DOHH2 (cell line): Measurements from ENCODE around the gene CMIP.
A peak's percentile ranks its signal among the peaks of the same experiment; 100 is the strongest.

Experiments
- H3F3A ChIP-seq: fragments of 200-600 bp; sonication (generic), shearing (Covaris generic); 2 replicates; pipeline ENCODE4 v1.6.0; 2016; ENCODE audit warnings: antibody characterized with exemption, mild to moderate bottlenecking; ENCODE audit not compliant: control insufficient read depth, insufficient read depth
- H3K27ac ChIP-seq: fragments of 200-600 bp; sonication (generic); 2 replicates; pipeline ENCODE4 v1.5.1; 2014; ENCODE audit warnings: low read depth, mild to moderate bottlenecking, low read length, moderate library complexity
- H3K27me3 ChIP-seq: fragments of 200-600 bp; sonication (generic); 2 replicates; pipeline ENCODE4 v1.6.1; 2014; ENCODE audit warnings: mild to moderate bottlenecking, low read length, mixed read lengths; ENCODE audit not compliant: control insufficient read depth
- H3K36me3 ChIP-seq: fragments of 200-600 bp; sonication (generic); 2 replicates; pipeline ENCODE4 v1.6.1; 2014; ENCODE audit warnings: mild to moderate bottlenecking, low read length, moderate library complexity, mixed read lengths; ENCODE audit not compliant: control insufficient read depth
- H3K4me1 ChIP-seq: fragments of 200-600 bp; sonication (generic); 2 replicates; pipeline ENCODE4 v1.6.1; 2014; ENCODE audit warnings: mild to moderate bottlenecking, low read length, mixed read lengths; ENCODE audit not compliant: control insufficient read depth
- H3K4me2 ChIP-seq: fragments of 200-600 bp; sonication (generic); 2 replicates; pipeline ENCODE4 v1.6.0; 2014; ENCODE audit warnings: mild to moderate bottlenecking, low read length, moderate library complexity
- H3K4me3 ChIP-seq: fragments of 200-600 bp; sonication (generic); 2 replicates; pipeline ENCODE4 v1.5.1; 2014; ENCODE audit warnings: mild to moderate bottlenecking, low read length, mixed read lengths
- H3K79me2 ChIP-seq: fragments of 200-600 bp; sonication (generic); 2 replicates; pipeline ENCODE4 v1.6.1; 2014; ENCODE audit warnings: mild to moderate bottlenecking, low read length, mixed read lengths; ENCODE audit not compliant: control insufficient read depth
- H3K9me2 ChIP-seq: fragments of 200-600 bp; sonication (generic); replicated peaks from 2 replicates; pipeline ENCODE4 v1.6.1; 2014; ENCODE audit warnings: mild to moderate bottlenecking, low read length, mixed read lengths; ENCODE audit not compliant: control insufficient read depth
- H3K9me3 ChIP-seq: fragments of 200-600 bp; sonication (generic); 2 replicates; pipeline ENCODE4 v1.6.1; 2014; ENCODE audit warnings: antibody characterized with exemption, low read length, mixed read lengths; ENCODE audit not compliant: control insufficient read depth, insufficient read depth
- H4K20me1 ChIP-seq: fragments of 200-600 bp; sonication (generic); 2 replicates; pipeline ENCODE4 v1.6.0; 2014; ENCODE audit warnings: low read depth, mild to moderate bottlenecking, antibody characterized with exemption, low read length, moderate library complexity; ENCODE audit not compliant: control insufficient read depth, insufficient read depth
- EZH2phosphoT487 ChIP-seq: fragments of 200-600 bp; sonication (generic); IDR thresholded peaks from 2 replicates; pipeline ENCODE4 v1.6.1; 2017; ENCODE audit warnings: borderline replicate concordance, mild to moderate bottlenecking, antibody characterized with exemption, low read length, moderate library complexity, mixed read lengths
- TF ChIP-seq, protein P1 (sequence below): fragments of 200-600 bp; sonication (generic); IDR thresholded peaks from one replicate; pipeline ENCODE4 v1.5.1; 2014; ENCODE audit warnings: antibody characterized with exemption, mild to moderate bottlenecking, low read depth, low read length; ENCODE audit not compliant: poor library complexity, severe bottlenecking

The CMIP gene

DNA sequence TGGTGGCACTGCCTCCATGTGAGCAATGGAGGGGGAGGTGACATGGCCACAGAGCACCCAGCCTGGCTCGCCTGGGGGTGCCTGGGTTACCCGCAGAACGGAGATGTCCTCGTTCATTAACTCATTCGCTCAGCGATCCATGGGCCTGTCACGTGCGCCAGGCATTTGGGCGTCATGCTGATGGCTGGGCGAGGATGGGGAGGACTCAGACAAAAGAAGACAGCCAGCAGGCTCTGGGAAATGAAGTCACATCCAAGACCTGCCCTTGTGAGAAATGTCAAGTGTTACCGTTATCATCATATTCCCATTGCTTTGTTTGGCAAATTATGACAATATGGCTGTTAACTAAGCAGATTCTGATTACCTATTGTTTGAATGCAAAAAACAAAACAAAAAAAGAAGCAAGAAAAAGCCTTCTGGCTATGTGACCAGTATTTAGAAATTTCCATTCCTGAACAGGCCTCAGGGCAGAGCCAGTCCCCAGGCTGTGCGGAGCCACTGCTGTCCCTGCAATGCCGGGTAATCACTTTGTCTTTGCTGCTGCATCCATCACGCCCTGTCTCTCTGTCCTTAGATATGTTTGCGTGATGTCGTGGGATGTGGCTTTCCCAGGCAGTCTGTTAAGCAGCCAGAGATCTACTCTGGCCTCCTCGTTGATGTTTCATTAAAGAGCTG is 57.9 kb downstream of the CMIP start:
- TF ChIP-seq EZH2phosphoT487: no peak
- TF ChIP-seq, protein P1, sequence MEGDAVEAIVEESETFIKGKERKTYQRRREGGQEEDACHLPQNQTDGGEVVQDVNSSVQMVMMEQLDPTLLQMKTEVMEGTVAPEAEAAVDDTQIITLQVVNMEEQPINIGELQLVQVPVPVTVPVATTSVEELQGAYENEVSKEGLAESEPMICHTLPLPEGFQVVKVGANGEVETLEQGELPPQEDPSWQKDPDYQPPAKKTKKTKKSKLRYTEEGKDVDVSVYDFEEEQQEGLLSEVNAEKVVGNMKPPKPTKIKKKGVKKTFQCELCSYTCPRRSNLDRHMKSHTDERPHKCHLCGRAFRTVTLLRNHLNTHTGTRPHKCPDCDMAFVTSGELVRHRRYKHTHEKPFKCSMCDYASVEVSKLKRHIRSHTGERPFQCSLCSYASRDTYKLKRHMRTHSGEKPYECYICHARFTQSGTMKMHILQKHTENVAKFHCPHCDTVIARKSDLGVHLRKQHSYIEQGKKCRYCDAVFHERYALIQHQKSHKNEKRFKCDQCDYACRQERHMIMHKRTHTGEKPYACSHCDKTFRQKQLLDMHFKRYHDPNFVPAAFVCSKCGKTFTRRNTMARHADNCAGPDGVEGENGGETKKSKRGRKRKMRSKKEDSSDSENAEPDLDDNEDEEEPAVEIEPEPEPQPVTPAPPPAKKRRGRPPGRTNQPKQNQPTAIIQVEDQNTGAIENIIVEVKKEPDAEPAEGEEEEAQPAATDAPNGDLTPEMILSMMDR: no peak
- H4K20me1 ChIP-seq: peaks cover 6% of the 10 kb centered on the region
- H3K9me2 ChIP-seq: no peaks in the 10 kb centered on the region
- no peak overlapping the region for H3K27ac ChIP-seq
- no peaks in the 10 kb centered on the region for H3K27me3 ChIP-seq
- H3K9me3 ChIP-seq: no peaks in the 10 kb centered on the region
- H3F3A ChIP-seq: no peaks in the 10 kb centered on the region; the same call in 1 of the 2 replicates
- no peak overlapping the region for H3K4me2 ChIP-seq
- no peaks in the 10 kb centered on the region for H3K36me3 ChIP-seq
- peaks cover 26% of the 10 kb centered on the region for H3K4me1 ChIP-seq
- peaks cover 38% of the 10 kb centered on the region for H3K79me2 ChIP-seq
- H3K4me3 ChIP-seq: no peak overlapping the region

DNA sequence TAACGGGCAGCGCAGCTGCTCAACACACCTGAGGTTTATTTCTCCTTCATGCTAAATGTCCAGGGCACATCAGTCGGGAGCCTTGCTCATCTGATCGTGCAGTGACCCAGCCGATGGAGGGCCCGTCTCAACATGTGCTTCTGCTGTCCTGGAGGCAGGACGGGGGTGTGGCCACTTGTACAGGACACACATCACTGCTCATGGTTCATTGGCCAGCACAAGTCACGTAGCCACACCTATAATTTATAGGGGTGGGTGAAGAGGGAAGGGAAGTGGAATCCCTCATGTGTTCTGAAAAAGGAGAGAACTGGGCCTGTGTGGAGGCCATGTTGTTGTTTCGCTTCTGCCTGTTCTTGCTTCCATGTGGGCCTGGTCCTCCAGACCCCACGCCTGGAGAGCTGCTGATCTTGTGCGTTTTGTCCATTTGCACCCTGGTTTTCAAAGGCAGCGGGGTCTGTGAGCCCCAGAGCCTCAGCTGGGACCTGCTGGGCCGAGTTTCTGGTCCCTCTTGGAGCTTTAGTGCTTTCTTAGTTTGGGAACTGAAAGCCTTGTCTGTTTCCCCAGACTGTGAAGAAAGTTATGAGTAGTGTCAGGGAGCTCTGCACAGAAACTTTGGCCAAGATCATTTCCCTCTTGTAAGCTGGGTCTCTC is 60.5 kb downstream of the CMIP start:
- peaks cover 6% of the 10 kb centered on the region; the same call in 1 of the 2 replicates for H4K20me1 ChIP-seq
- no peak overlapping the region for H3K4me3 ChIP-seq
- H3K27me3 ChIP-seq: no peaks in the 10 kb centered on the region
- H3K27ac ChIP-seq: no peak overlapping the region
- no peaks in the 10 kb centered on the region; the same call in 1 of the 2 replicates for H3F3A ChIP-seq
- TF ChIP-seq, protein P1: no peak
- no peak for TF ChIP-seq EZH2phosphoT487
- H3K4me2 ChIP-seq: 0 out of 2 replicates have a peak overlapping the region, but pooled peaks have one; percentile 26
- peaks cover 30% of the 10 kb centered on the region for H3K79me2 ChIP-seq
- no peaks in the 10 kb centered on the region for H3K9me3 ChIP-seq
- no peaks in the 10 kb centered on the region for H3K9me2 ChIP-seq
- no peaks in the 10 kb centered on the region for H3K36me3 ChIP-seq
- peaks cover 16% of the 10 kb centered on the region for H3K4me1 ChIP-seq

DNA sequence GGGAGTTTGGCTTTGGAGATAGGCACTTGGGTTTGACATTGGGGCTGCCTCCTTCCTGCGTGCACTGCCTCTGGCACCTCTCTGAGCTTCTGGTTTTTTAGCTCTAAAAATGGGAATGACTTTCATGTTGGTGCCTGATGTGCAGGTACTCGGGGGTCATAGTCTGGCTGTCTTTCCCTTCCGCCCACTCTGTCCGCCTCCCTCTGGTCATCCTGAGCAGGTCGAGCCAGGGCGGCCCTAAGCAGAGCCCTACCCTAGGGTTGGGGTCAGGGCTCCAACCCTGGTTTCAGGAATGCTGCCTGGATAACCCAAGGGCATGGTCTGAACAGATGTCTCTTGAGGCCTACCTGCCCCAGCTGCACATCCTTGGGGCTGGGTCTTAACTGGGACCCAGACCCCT is 64.8 kb downstream of the CMIP start:
- no peak for TF ChIP-seq EZH2phosphoT487
- TF ChIP-seq, protein P1: no peak
- H3K27me3 ChIP-seq: no peaks in the 10 kb centered on the region
- H3K4me2 ChIP-seq: no peak overlapping the region
- no peaks in the 10 kb centered on the region; the same call in 1 of the 2 replicates for H3F3A ChIP-seq
- H3K9me2 ChIP-seq: no peaks in the 10 kb centered on the region
- no peak overlapping the region for H3K4me3 ChIP-seq
- peaks cover 29% of the 10 kb centered on the region for H3K79me2 ChIP-seq
- no peaks in the 10 kb centered on the region for H3K9me3 ChIP-seq
- no peaks in the 10 kb centered on the region for H3K36me3 ChIP-seq
- H3K4me1 ChIP-seq: peaks cover 24% of the 10 kb centered on the region
- peaks cover 12% of the 10 kb centered on the region for H4K20me1 ChIP-seq
- no peak overlapping the region for H3K27ac ChIP-seq
